Measurements from ENCODE around the gene OSBPL3.

The OSBPL3 gene

DNA sequence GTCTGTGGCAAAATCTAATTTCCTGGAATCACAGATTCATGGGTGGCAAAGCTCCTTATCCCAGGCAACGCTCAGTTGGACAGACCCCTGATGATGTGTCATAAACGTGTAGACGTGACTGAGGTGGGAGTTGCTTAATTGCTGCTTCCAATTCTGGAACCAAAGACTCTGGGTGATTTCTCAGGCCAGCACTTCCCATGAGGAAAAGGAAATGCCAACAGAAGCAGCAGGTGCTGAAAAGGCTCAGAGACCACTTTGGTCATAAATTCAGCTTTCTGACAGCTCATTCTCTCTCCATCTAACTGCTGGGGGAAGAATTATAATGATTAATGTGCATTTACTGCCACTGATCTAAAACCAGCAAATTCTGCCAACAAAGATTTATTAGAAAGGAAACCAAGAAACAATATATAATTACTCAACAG, 88.7 kb downstream of the OSBPL3 start:
- no peak for DNase-seq

DNA sequence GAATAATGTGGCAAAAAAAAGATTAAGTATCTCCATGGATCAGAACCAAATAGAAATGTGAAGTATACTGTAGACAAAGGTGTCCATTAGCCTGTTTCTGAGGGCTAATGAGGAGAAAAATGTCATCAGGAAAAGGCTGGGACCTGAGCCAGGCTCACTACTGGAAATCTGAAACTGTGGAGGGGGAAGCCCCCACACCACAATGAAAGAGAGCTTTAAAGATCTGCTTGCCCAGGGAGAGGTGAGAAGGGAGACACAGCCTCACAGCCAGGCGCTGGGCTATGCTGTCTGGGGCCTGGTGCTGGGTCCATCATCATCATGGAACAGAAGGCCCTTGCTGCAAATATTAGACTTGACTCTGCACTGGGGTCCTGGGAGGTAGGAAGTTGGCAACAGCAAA, 90.4 kb downstream of the OSBPL3 start:
- DNase-seq, result no peak

DNA sequence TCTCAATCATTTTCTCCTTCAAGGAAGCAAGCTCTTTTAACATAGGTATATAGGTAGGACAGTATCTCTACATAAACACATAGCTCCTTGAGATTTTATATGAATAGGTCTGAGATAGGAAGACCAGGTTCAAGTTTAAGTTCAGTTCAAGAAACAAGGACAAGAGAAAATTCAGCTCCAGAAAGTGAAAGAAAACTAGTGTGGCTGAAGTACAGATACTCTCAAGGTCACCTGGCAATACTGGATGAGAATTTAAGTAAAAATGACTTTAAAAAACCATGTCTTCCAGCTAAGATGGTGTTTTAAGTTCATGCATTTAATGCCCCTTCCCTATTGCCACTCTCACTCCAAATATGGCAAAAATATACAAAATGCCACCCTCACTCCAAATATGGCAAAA, 91.3 kb downstream of the OSBPL3 start:
- no peak for DNase-seq

DNA sequence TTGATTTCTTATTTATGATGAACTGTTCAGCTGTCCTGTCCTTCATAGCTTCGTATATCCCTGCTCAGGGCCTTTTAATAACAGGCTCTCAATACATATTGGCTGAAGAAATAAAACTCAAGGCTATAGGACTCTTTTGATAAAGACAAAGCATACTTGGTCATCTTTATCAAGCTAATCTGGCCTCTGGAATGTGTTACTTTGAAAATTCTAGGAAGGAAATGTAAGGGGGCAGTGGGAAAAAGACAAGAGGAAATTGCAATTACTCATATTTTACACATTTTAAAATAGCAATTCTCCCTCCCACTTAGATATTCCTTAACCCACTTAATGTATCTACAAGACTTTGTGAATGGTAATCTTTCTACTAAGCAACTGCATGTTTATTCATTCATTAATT, 94.3 kb downstream of the OSBPL3 start:
- DNase-seq, result no peak

- DNase-seq, result no peak
Measured at GRCh38 chr7:24885305-24885704, 94.7 kb downstream of the OSBPL3 start.

DNA sequence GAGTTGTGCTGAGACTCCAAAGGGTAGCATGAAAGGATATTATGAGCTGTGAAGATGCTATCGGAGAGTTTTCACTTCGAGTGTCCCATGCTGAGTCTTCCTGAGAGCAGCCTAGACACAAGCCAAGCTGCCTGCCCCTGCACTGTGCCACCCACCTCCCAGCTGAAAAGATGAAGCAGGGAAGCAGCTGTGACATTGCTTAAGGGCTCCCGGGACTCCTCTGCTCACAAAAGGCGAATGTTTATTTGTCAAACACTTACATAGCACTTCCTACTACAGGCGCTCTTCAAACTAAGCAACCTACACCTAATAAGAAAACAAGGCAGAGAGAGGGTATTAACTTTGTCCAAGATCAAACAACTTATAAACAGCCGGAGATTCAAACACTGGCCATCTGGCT, 95.6 kb downstream of the OSBPL3 start:
- DNase-seq, result no peak

GRCh38 chr7:24883622-24884013, 96.4 kb downstream of the OSBPL3 start:
- DNase-seq, result no peak

DNA sequence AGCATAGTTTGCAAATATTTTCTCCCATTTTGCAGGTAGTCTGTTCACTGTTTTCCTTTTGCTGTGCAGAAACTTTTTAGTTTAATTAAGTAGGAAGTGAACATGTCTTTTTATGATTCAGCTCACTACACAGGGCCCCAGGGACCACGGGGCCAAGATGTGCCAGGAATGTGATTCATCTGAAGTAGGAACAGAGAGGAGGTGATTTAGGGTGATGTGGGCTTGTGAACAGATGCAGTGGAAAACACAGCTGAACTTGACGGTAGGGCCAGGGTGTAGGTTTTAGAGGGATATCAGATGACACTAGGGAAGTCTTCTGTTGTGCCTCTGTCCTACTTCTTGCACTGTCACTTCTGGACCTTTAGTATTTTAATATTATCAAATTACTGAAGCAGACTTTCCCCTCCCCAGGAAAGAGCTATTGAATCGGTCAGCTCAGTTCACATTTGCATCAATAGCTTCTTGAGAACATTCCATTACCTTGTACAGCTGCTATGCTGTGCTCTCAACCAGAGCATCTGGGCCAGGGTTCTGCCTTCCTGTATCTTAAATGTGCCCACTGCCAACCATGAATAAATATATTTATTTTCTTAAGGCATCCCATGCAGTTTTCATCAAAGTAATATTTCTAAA, 96.9 kb downstream of the OSBPL3 start:
- DNase-seq, result no peak

DNA sequence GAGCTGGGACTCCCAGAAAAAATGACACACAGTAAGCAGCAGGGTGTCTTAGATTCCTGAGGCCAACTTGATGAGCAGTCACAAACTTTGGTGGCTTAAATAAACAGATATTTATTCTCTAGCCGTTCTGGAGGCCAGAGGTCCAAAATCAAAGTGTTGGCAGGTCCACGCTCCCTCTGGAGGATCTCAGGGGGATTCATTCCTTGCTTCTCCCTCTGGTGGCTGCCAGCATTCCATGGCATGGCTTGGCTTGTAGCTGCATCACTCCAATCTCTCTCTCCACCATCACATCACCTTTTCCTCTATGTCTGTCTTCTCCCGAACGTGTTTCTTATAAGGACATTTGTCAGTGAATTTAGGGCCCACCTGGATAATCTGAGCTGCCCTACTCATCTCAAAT, 98.4 kb downstream of the OSBPL3 start:
- DNase-seq, result no peak

- DNase-seq, result no peak
Measured at GRCh38 chr7:24880886-24881285, 99.1 kb downstream of the OSBPL3 start.

DNA sequence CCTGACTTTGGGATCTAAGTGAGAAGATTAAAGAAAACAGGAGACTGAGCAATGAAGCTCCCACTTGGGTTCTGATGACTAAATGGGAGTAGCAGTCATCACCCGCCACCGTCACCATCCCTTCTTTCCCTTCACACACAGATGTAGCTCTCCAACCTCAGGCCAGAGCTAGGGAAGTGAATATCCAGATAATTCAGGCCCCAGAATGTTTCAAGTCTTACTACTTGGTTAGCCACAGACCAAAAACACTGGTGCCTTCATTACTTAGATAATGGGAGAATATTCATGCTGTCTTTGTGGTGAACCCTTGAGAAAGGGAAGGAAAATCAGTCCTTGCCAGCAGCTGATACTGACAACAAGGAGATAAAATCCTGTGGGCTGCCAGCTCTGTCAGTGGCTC, 100.7 kb downstream of the OSBPL3 start:
- no peak for DNase-seq

- DNase-seq, result no peak
Measured at GRCh38 chr7:24877790-24878311, 102.1 kb downstream of the OSBPL3 start.

DNA sequence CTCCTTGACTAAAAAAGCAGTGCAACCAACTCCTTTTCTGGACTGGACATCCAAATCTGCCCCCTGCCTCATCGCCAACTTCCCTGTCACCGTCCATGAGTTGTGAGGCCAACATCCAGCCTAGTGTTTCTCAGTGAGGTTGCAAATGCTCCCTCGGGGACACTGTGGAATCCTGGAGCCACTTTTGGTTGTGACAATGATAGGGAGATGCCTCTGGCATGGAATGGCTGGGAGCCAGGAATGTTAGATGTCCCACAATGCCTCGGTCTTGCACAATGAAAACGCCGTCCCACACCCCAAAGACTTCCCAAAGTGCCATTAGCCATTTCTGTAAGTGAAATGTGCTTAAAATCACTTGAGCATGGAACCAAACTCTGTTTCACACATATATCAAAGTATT, 105.2 kb downstream of the OSBPL3 start:
- no peak for DNase-seq

DNA sequence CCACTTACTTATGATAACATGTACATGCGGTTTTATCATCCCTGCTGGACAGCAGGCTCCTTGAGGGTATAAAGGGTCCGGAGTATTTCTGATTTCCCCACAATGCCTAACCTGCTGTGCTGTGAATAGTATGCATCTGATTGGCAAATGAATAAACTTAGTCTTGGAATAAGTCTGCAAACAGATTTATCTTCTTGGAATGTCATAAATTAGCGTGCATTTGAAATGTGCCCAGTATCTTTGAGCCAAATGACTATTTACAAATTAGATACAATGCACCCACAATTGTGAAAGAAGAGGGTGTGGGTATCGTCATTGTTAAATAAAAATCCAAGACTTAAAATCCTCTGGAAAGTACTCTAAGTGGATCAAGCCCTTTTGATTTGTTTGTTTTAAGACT, 106.0 kb downstream of the OSBPL3 start:
- no peak for DNase-seq

- DNase-seq, result no peak
Measured at GRCh38 chr7:24871770-24872169, 108.2 kb downstream of the OSBPL3 start.

DNA sequence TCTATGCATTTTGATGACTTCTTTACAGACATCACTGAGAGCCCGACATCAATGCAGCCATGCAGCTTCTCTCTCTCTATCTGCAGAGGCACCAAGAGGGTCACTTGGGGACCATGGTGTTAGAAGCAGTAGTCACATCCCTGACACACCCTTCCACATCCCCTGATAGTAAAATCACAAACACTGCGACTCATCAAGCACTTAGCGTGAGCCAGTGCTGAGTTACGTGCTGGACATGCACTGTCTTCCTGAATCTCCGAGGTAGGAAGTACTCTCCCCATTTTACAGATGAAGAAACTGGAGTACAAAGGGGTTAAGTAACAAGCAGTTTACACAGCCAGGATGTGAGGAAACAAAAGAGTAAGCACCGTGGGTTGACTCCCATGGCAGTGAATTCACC, 109.2 kb downstream of the OSBPL3 start:
- no peak for DNase-seq

- DNase-seq, result no peak
Measured at GRCh38 chr7:24869572-24869971, 110.4 kb downstream of the OSBPL3 start.

GRCh38 chr7:24868741-24869140, 111.2 kb downstream of the OSBPL3 start:
- no peak for DNase-seq

DNA sequence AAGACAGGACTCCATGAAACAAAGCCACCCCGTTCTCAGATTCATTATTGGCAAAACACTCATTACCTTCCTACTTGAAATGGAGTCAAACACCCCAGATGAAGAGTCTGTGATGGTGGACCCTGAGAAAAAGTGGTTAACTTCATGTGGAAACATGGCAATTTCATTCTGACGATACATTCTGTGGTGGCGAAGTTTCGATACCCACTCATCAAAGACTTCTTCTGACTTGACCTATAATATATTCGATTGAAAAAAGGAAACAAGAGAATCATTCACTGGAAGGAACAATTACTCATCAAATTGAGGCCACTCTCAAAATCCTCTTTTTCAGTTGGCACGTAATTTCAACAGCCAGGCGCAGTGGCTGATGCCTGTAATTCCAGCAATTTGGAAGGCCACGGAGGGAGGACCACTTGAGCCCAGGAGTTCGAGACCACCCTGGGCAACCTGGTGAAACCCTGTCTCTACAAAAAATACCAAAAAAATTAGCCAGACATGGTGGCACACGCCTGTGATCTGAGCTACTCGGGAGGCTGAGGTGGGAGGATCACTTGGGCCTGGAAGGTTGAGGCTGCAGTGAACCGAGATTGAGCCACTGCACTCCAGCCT, 113.9 kb downstream of the OSBPL3 start:
- no peak for DNase-seq

- no peak for DNase-seq
Measured at GRCh38 chr7:24864214-24864817, 115.7 kb downstream of the OSBPL3 start.

GRCh38 chr7:24863626-24864025, 116.4 kb downstream of the OSBPL3 start:
- DNase-seq, result no peak

DNA sequence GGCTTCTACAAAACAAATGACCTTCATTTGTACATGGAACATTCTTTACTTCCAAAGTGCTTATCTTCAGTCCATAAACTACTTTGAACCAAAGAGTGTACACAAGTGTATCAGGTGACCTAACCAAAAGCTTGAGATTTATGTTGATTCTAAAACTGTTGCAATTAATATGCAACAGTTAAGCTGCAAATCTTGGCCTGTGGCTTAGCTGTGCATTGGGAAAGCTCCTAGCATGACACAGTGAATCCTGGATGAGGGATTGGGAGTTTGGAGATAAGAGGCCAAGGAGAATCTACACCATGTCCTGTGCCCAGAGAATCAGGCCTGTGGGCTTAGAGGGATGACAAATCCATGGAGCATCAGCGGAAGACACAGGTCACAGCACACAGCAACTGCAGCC, 117.5 kb downstream of the OSBPL3 start:
- no peak for DNase-seq

- no peak for DNase-seq
Measured at GRCh38 chr7:24861336-24861735, 118.6 kb downstream of the OSBPL3 start.

DNA sequence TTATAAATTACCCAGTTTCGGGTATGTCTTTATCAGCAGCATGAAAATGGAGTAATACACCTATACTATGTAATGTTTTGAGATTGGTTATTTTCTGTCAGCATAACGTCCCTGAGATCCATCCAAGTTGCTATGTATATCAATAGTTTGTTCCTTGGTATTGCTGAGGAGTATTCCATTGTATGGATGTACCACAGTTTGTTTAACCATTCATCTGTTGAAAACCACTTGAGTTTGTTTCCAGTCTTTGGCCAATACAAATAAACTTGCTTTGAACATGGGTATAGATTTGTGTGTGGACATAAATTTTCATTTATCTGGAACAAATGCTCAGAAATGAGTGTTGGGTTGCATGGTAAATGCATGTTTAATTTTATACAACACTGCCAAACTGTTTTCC, 119.4 kb downstream of the OSBPL3 start:
- no peak for DNase-seq

Data from activated CD4-positive, CD25-positive, alpha-beta regulatory T cell (primary cell).